HCT116 (cell line): ENCODE measurements around the gene BFSP1. TPM values are rescaled to one million over a fixed set of nuclear protein-coding genes. Genes with fewer than 3 reads are reported as not detected.

ENCODE experiments used
- ATAC-seq: fragments of 200-7000 bp; cut with Tn5 transposase; 2 replicates; pipeline ENCODE4 v1.9.1; 2020; ENCODE audit warnings: mild to moderate bottlenecking, moderate library complexity
- BruUV-seq: library from RNA; stranded (reverse); fragments of 400-500 nt; replicated peaks from 2 replicates; lab custom pipeline; 2021; lab: Mats Ljungman, UMichigan
- CTCF ChIA-PET: fragments of 300-600 bp; sonication (Branson Sonifier 250); formaldehyde crosslinking; loops from one replicate; lab custom pipeline; 2021; ENCODE audit warnings: antibody characterized with exemption; lab: Charles Lee
- POLR2A ChIA-PET: fragments of 300-600, 350-600 bp; sonication (Branson Sonifier 250); formaldehyde crosslinking; loops from one replicate; lab custom pipeline; 2021; ENCODE audit warnings: antibody characterized with exemption; lab: Charles Lee
- RAD21 ChIA-PET, 2 experiments: fragments of 300-600 bp; sonication (Branson Sonifier 250); formaldehyde crosslinking; loops; one replicate each; lab custom pipeline; 2023; ENCODE audit warnings: low total read pairs in 2 of 2; ENCODE audit not compliant: uncharacterized antibody in 2 of 2, unreplicated experiment in 2 of 2, low non-redundant PET in 1 of 2; lab: Charles Lee
- DNase-seq: peaks from one replicate; pipeline ENCODE4 v3.0.0-alpha.2; 2010; ENCODE audit warnings: low read depth, low spot score
- H2AFZ ChIP-seq: fragments of 200-600 bp; shearing (Covaris generic), sonication (generic); 2 replicates; pipeline ENCODE4 v1.6.1; 2017; ENCODE audit warnings: low read depth, mixed run types, mixed read lengths, antibody characterized with exemption, low read length; ENCODE audit not compliant: poor library complexity, severe bottlenecking
- H3K27ac ChIP-seq: 2 replicates; pipeline ENCODE4 v1.5.1; 2012; ENCODE audit warnings: low read depth, low read length
- H3K27me3 ChIP-seq: fragments of 200-600 bp; sonication (generic); 2 replicates; pipeline ENCODE4 v1.6.1; 2016; ENCODE audit warnings: mixed run types, low read length, mixed read lengths; ENCODE audit not compliant: insufficient read depth
- H3K36me3 ChIP-seq, 2 experiments: fragments of 200-500 bp in 1 of 2; fragments of 200-600 bp in 1 of 2; sonication (Bioruptor generic) in 1 of 2; sonication (generic) in 1 of 2; 2 replicates each; pipeline versions ENCODE4 v1.5.1 to v1.6.1; 2014 to 2016; ENCODE audit warnings: low read length in 2 of 2, inconsistent platforms in 1 of 2, mixed read lengths in 1 of 2, mixed run types in 1 of 2; ENCODE audit not compliant: insufficient read depth in 2 of 2, control insufficient read depth in 1 of 2
- H3K4me1 ChIP-seq, 2 experiments: fragments of 200-600 bp in 1 of 2; sonication (generic) in 1 of 2; 2 replicates each; pipeline versions ENCODE4 v1.5.1 to v1.6.1; 2012 to 2017; ENCODE audit warnings: low read length in 2 of 2, inconsistent platforms in 1 of 2, mild to moderate bottlenecking in 1 of 2, mixed read lengths in 1 of 2, mixed run types in 1 of 2, moderate library complexity in 1 of 2; ENCODE audit not compliant: insufficient read depth in 2 of 2, control insufficient read depth in 1 of 2
- H3K4me2 ChIP-seq: fragments of 200-600 bp; sonication (generic); 2 replicates; pipeline ENCODE4 v1.6.1; 2017; ENCODE audit warnings: mixed run types, low read length, mixed read lengths
- H3K4me3 ChIP-seq, 2 experiments: fragments of 200-600 bp in 1 of 2; sonication (generic) in 1 of 2; replicated peaks in 1 of 2; 2 replicates each; pipeline ENCODE4 v1.5.1; 2011 to 2016; ENCODE audit warnings: low read length in 2 of 2, control low read depth in 1 of 2, low read depth in 1 of 2, mild to moderate bottlenecking in 1 of 2, mixed read lengths in 1 of 2, mixed run types in 1 of 2
- H3K79me2 ChIP-seq: fragments of 200-600 bp; sonication (generic); 2 replicates; pipeline ENCODE4 v1.6.1; 2017; ENCODE audit warnings: mild to moderate bottlenecking, mixed run types, low read length, moderate library complexity, mixed read lengths; ENCODE audit not compliant: insufficient read depth
- H3K9ac ChIP-seq: fragments of 200-600 bp; sonication (generic); 2 replicates; pipeline ENCODE4 v1.6.1; 2016; ENCODE audit warnings: low read length, mixed read lengths
- H3K9me2 ChIP-seq: fragments of 200-600 bp; sonication (generic), shearing (Covaris generic); 2 replicates; pipeline ENCODE4 v1.6.1; 2017; ENCODE audit warnings: mixed run types, mild to moderate bottlenecking, moderate library complexity; ENCODE audit not compliant: insufficient read depth
- H3K9me3 ChIP-seq, 2 experiments: fragments of 200-500 bp in 1 of 2; fragments of 200-600 bp in 1 of 2; sonication (Bioruptor generic) in 1 of 2; sonication (generic) in 1 of 2; 2 replicates each; pipeline ENCODE4 v1.6.1; 2014 to 2017; ENCODE audit warnings: low read length in 2 of 2, mixed read lengths in 2 of 2, inconsistent platforms in 1 of 2, low read depth in 1 of 2, mild to moderate bottlenecking in 1 of 2, mixed run types in 1 of 2, moderate library complexity in 1 of 2; ENCODE audit not compliant: control insufficient read depth in 1 of 2, insufficient read depth in 1 of 2
- H4K20me1 ChIP-seq: fragments of 200-600 bp; sonication (generic), shearing (Covaris generic); 2 replicates; pipeline ENCODE4 v1.6.1; 2017; ENCODE audit warnings: mixed run types, mild to moderate bottlenecking, moderate library complexity; ENCODE audit not compliant: insufficient read depth
- CTCF ChIP-seq, 3 experiments: fragments of 200-600 bp in 1 of 3; sonication (generic) in 1 of 3; IDR thresholded peaks in 2 of 3; conservative IDR thresholded peaks in 1 of 3; 2 replicates each; pipeline ENCODE4 v1.5.1; 2012 to 2017; ENCODE audit warnings: low read depth in 2 of 3, low read length in 2 of 3, antibody characterized with exemption in 1 of 3, borderline replicate concordance in 1 of 3, control low read depth in 1 of 3, mild to moderate bottlenecking in 1 of 3, mixed read lengths in 1 of 3, mixed run types in 1 of 3, moderate library complexity in 1 of 3; ENCODE audit not compliant: insufficient read depth in 1 of 3
- EGR1 ChIP-seq: IDR thresholded peaks from 2 replicates; pipeline ENCODE4 v1.6.1; 2012; ENCODE audit warnings: low read depth
- ELF1 ChIP-seq: IDR thresholded peaks from 2 replicates; pipeline ENCODE4 v1.6.1; 2012; ENCODE audit warnings: low read depth, borderline replicate concordance
- EZH2phosphoT487 ChIP-seq: fragments of 200-600 bp; IDR thresholded peaks from 2 replicates; pipeline ENCODE4 v1.6.1; 2018; ENCODE audit warnings: antibody characterized with exemption, borderline replicate concordance
- FOSL1 ChIP-seq: IDR thresholded peaks from 2 replicates; pipeline ENCODE4 v1.6.1; 2012; ENCODE audit warnings: low read depth
- JUND ChIP-seq: IDR thresholded peaks from 2 replicates; pipeline ENCODE4 v1.6.1; 2012
- MAX ChIP-seq: IDR thresholded peaks from 2 replicates; pipeline ENCODE4 v1.6.1; 2012
- POLR2A ChIP-seq: IDR thresholded peaks from 2 replicates; pipeline ENCODE4 v1.7.0; 2011; ENCODE audit warnings: borderline replicate concordance; ENCODE audit not compliant: insufficient read depth, insufficient read length; ENCODE audit errors: extremely low read depth
- POLR2AphosphoS5 ChIP-seq: IDR thresholded peaks from 2 replicates; pipeline ENCODE4 v1.6.1; 2011; ENCODE audit warnings: mild to moderate bottlenecking, low read depth, low read length, moderate library complexity
- RAD21 ChIP-seq: IDR thresholded peaks from 2 replicates; pipeline ENCODE4 v1.6.1; 2012; ENCODE audit warnings: low read depth, mild to moderate bottlenecking
- REST ChIP-seq: IDR thresholded peaks from 2 replicates; pipeline ENCODE4 v1.6.1; 2012; ENCODE audit warnings: low read depth
- SIN3A ChIP-seq: IDR thresholded peaks from 2 replicates; pipeline ENCODE4 v1.6.1; 2012; ENCODE audit warnings: low read depth
- SP1 ChIP-seq: IDR thresholded peaks from 2 replicates; pipeline ENCODE4 v1.6.1; 2012; ENCODE audit warnings: low read depth
- SRF ChIP-seq: IDR thresholded peaks from 2 replicates; pipeline ENCODE4 v1.6.1; 2012; ENCODE audit warnings: low read depth
- YY1 ChIP-seq: IDR thresholded peaks from 2 replicates; pipeline ENCODE4 v1.6.1; 2011; ENCODE audit warnings: low read length, low read depth, moderate library complexity, mild to moderate bottlenecking; ENCODE audit not compliant: insufficient replicate concordance; ENCODE audit errors: extremely low read depth
- ZBTB33 ChIP-seq: IDR thresholded peaks from 2 replicates; pipeline ENCODE4 v1.6.1; 2011; ENCODE audit warnings: mild to moderate bottlenecking, low read length, moderate library complexity; ENCODE audit not compliant: insufficient replicate concordance; ENCODE audit errors: extremely low read depth
- intact Hi-C: fragments of 100-400 bp; cut with micrococcal nuclease; formaldehyde crosslinking; loops from 2 replicates; pipeline ENCODE4 v1.10.0; 2022
- total RNA-seq: library from RNA; stranded (reverse); gene quantifications from one replicate; pipeline ENCODE4 v1.2.1, GENCODE V29; 2021; ENCODE audit not compliant: unreplicated experiment

BFSP1 gene
- total RNA-seq, 1 experiment from 2014 or later: 8.8 TPM

- no peak for TF ChIP-seq ZBTB33
- TF ChIP-seq MAX: no peak
- TF ChIP-seq SRF: no peak
- no peak for TF ChIP-seq SP1
Measured at GRCh38 chr20:17491488-17491887, 39.7 kb downstream of the BFSP1 start (continued).

GRCh38 chr20:17491041-17491440, 40.1 kb downstream of the BFSP1 start:
- no peak overlapping the region for H2AFZ ChIP-seq
- H3K9me2 ChIP-seq: no peaks in the 10 kb centered on the region
- ChIA-PET RAD21 (interaction anchor here in 1 of 2 experiments (0.5 kb wide), 1 partner anchor 72 kb away, joined by 4 read pairs; no protein-coding TSS in a partner anchor), POLR2A (no interaction called here), CTCF (no interaction called here)
- no peaks in the 10 kb centered on the region for H4K20me1 ChIP-seq
- H3K4me3 ChIP-seq: no peak overlapping the region
- H3K27ac ChIP-seq: no peak overlapping the region
- intact Hi-C loops: no loop called here
- H3K9me3 ChIP-seq: no peaks in the 10 kb centered on the region
- no peaks in the 10 kb centered on the region for H3K4me1 ChIP-seq
- BruUV-seq: no TSS peak
- no peak overlapping the region for H3K4me2 ChIP-seq
- H3K79me2 ChIP-seq: no peaks in the 10 kb centered on the region
- no peak for DNase-seq
- H3K36me3 ChIP-seq: no peaks in the 10 kb centered on the region; a peak in 1 of 4 replicates
- no peaks in the 10 kb centered on the region; the same call in 1 of the 2 replicates for H3K27me3 ChIP-seq
- no peak overlapping the region for H3K9ac ChIP-seq
- no peak; the same call in 1 of the 2 replicates for ATAC-seq
- TF ChIP-seq SIN3A: no peak
- no peak for TF ChIP-seq ELF1
- TF ChIP-seq CTCF (IDR thresholded peaks at IDR 0.05 in 2 of 3, conservative IDR thresholded peaks at IDR 0.05 in 1 of 3; ENCODE audit: borderline replicate concordance in 1 of 3, insufficient read depth in 1 of 3, low read depth in 2 of 3, low read length in 2 of 3): no peak
- TF ChIP-seq ZBTB33: no peak
- no peak for TF ChIP-seq POLR2A
- TF ChIP-seq FOSL1: no peak
- TF ChIP-seq JUND: no peak
- no peak for TF ChIP-seq REST
- TF ChIP-seq EZH2phosphoT487: no peak
- TF ChIP-seq RAD21: no peak
- no peak for TF ChIP-seq EGR1
- no peak for TF ChIP-seq YY1
- TF ChIP-seq POLR2AphosphoS5: no peak
